ENCODE results near the gene LRP6.
"Not testable (repeated sequence)": the region's sequence is repeated elsewhere in the genome, so short reads cannot be mapped to it uniquely, and the experiment has no call there.

LRP6 gene

GRCh38 chr12:12178559-12178958 is 88.3 kb downstream of the LRP6 start:
- no peak for DNase-seq

- no peak for DNase-seq
Measured at GRCh38 chr12:12176402-12176801, 90.4 kb downstream of the LRP6 start.

- no peak for DNase-seq
Measured at GRCh38 chr12:12171991-12172511, 94.8 kb downstream of the LRP6 start.

GRCh38 chr12:12167847-12168246 is 99.0 kb downstream of the LRP6 start:
- no peak for DNase-seq

- DNase-seq = no peak
Measured at GRCh38 chr12:12166751-12167150, 100.1 kb downstream of the LRP6 start.

GRCh38 chr12:12159988-12160387 is 106.9 kb downstream of the LRP6 start:
- no peak for DNase-seq

GRCh38 chr12:12158858-12159257 is 108.0 kb downstream of the LRP6 start:
- DNase-seq = no peak

- DNase-seq = no peak
Measured at GRCh38 chr12:12157424-12157823, 109.4 kb downstream of the LRP6 start.

- DNase-seq = no peak
Measured at GRCh38 chr12:12156828-12157227, 110.0 kb downstream of the LRP6 start.

- DNase-seq = no peak
Measured at GRCh38 chr12:12156116-12156515, 110.7 kb downstream of the LRP6 start.

- DNase-seq = no peak
Measured at GRCh38 chr12:12153596-12153995, 113.2 kb downstream of the LRP6 start.

- DNase-seq = no peak
Measured at GRCh38 chr12:12147111-12147510, 119.7 kb downstream of the LRP6 start.

- not testable (repeated sequence) for DNase-seq
Measured at GRCh38 chr12:12144531-12144930, 122.3 kb downstream of the LRP6 start.

GRCh38 chr12:12141000-12141399 is 125.8 kb downstream of the LRP6 start:
- DNase-seq = no peak

- no peak for DNase-seq
Measured at GRCh38 chr12:12138203-12139154, 128.4 kb downstream of the LRP6 start.

- DNase-seq = no peak
Measured at GRCh38 chr12:12133785-12134184, 133.1 kb downstream of the LRP6 start.

GRCh38 chr12:12133259-12133658 is 133.6 kb downstream of the LRP6 start:
- DNase-seq = no peak

GRCh38 chr12:12128670-12129069 is 138.2 kb downstream of the LRP6 start:
- DNase-seq = no peak

GRCh38 chr12:12127304-12127703 is 139.5 kb downstream of the LRP6 start:
- no peak for DNase-seq

- no peak for DNase-seq
Measured at GRCh38 chr12:12126551-12126950, 140.3 kb downstream of the LRP6 start.

GRCh38 chr12:12123036-12123604 is 143.7 kb downstream of the LRP6 start:
- DNase-seq = no peak

- no peak for DNase-seq
Measured at GRCh38 chr12:12121061-12121460, 145.8 kb downstream of the LRP6 start.

GRCh38 chr12:12116677-12117076 is 150.2 kb downstream of the LRP6 start:
- no peak for DNase-seq

- no peak for DNase-seq
Measured at GRCh38 chr12:12115514-12115913, 151.3 kb downstream of the LRP6 start.

Data from DMS 273 treated with DMSO at 0.1 percent for 48 hours (cell line).